A549 (cell line): ENCODE measurements around the gene ZNRD2.

Source experiments
- BHLHE40 ChIP-seq: IDR thresholded peaks from 2 replicates; pipeline ENCODE4 v1.6.1; 2012; ENCODE audit warnings: low read depth, low read length, inconsistent platforms
- CEBPB ChIP-seq, 2 experiments: fragments of >200 bp in 1 of 2; sonication (Bioruptor Twin) in 1 of 2; formaldehyde crosslinking in 1 of 2; IDR thresholded peaks; 2 replicates each; pipeline ENCODE4 v1.6.1; 2012 to 2016
- ELK1 ChIP-seq: fragments of 150-350 bp; IDR thresholded peaks from 2 replicates; pipeline ENCODE4 v1.6.1; 2014; ENCODE audit warnings: low read depth, mild to moderate bottlenecking, low read length
- EP300 ChIP-seq, 2 experiments: fragments of >200 bp; sonication (Bioruptor Twin); formaldehyde crosslinking; IDR thresholded peaks; 2 replicates in 1 of 2; 3 replicates in 1 of 2; pipeline ENCODE4 v1.6.1; 2016 to 2017
- JUNB ChIP-seq: fragments of >200 bp; sonication (Bioruptor Twin); formaldehyde crosslinking; IDR thresholded peaks from 2 replicates; pipeline ENCODE4 v1.6.1; 2016
- MAX ChIP-seq: IDR thresholded peaks from 2 replicates; pipeline ENCODE4 v1.6.1; 2012
- MAZ ChIP-seq: fragments of 150-350 bp; IDR thresholded peaks from 2 replicates; pipeline ENCODE4 v1.6.1; 2014; ENCODE audit warnings: antibody characterized with exemption, low read depth, low read length, borderline replicate concordance
- POLR2A ChIP-seq: IDR thresholded peaks from 2 replicates; pipeline ENCODE4 v1.6.1; 2012; ENCODE audit warnings: mild to moderate bottlenecking, low read length
- RAD21 ChIP-seq, 2 experiments: fragments of >200 bp in 1 of 2; sonication (Bioruptor Twin) in 1 of 2; formaldehyde crosslinking in 1 of 2; IDR thresholded peaks in 1 of 2; conservative IDR thresholded peaks in 1 of 2; 2 replicates in 1 of 2; 3 replicates in 1 of 2; pipeline ENCODE4 v1.6.1; 2012 to 2018; ENCODE audit warnings: inconsistent platforms in 1 of 2
- RCOR1 ChIP-seq: fragments of 150-350 bp; IDR thresholded peaks from 2 replicates; pipeline ENCODE4 v1.6.1; 2014; ENCODE audit warnings: antibody characterized with exemption, low read length, low read depth
- REST ChIP-seq: fragments of 200-600 bp; sonication (generic); IDR thresholded peaks from 2 replicates; pipeline ENCODE4 v1.6.1; 2016; ENCODE audit warnings: antibody characterized with exemption, mild to moderate bottlenecking, moderate library complexity
- USF2 ChIP-seq: fragments of 450-650 bp; IDR thresholded peaks from 2 replicates; pipeline ENCODE4 v1.6.1; 2014; ENCODE audit warnings: antibody characterized with exemption
- TF ChIP-seq, protein P1 (sequence below): fragments of >200 bp; sonication (Bioruptor Twin); formaldehyde crosslinking; IDR thresholded peaks from 3 replicates; pipeline ENCODE4 v1.5.1; 2016
- TF ChIP-seq, protein P2 (sequence below): fragments of 250-450 bp; sonication (Bioruptor Pico); IDR thresholded peaks from 2 replicates; pipeline ENCODE4 v1.5.0; 2020; ENCODE audit warnings: low read depth, mild to moderate bottlenecking, moderate library complexity

- TF ChIP-seq USF2 (no peak), RAD21 (conservative IDR thresholded peaks at IDR 0.05 in 1 of 2, IDR thresholded peaks at IDR 0.05 in 1 of 2) (no peak), BHLHE40 (no peak), RCOR1 (no peak), ELK1 (no peak), EP300 (IDR thresholded peaks at IDR 0.05) (no peak), MAZ (no peak), POLR2A (no peak), CEBPB (IDR thresholded peaks at IDR 0.05) (no peak), MAX (no peak), JUNB (no peak), REST (no peak)
- TF ChIP-seq, protein P1, sequence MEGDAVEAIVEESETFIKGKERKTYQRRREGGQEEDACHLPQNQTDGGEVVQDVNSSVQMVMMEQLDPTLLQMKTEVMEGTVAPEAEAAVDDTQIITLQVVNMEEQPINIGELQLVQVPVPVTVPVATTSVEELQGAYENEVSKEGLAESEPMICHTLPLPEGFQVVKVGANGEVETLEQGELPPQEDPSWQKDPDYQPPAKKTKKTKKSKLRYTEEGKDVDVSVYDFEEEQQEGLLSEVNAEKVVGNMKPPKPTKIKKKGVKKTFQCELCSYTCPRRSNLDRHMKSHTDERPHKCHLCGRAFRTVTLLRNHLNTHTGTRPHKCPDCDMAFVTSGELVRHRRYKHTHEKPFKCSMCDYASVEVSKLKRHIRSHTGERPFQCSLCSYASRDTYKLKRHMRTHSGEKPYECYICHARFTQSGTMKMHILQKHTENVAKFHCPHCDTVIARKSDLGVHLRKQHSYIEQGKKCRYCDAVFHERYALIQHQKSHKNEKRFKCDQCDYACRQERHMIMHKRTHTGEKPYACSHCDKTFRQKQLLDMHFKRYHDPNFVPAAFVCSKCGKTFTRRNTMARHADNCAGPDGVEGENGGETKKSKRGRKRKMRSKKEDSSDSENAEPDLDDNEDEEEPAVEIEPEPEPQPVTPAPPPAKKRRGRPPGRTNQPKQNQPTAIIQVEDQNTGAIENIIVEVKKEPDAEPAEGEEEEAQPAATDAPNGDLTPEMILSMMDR = no peak
- TF ChIP-seq, protein P2, sequence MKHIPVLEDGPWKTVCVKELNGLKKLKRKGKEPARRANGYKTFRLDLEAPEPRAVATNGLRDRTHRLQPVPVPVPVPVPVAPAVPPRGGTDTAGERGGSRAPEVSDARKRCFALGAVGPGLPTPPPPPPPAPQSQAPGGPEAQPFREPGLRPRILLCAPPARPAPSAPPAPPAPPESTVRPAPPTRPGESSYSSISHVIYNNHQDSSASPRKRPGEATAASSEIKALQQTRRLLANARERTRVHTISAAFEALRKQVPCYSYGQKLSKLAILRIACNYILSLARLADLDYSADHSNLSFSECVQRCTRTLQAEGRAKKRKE (CRISPR knock-in tag) = no peak
Observed at GRCh38 chr11:65615950-65616574, 45.8 kb downstream of the ZNRD2 start.
